Mesendoderm (in vitro differentiated cells): ENCODE data around the gene PRDX3.

Experiments used
- DNase-seq: peaks from one replicate; pipeline ENCODE4 v3.0.0; 2013
- H2AK5ac ChIP-seq: 2 replicates; pipeline ENCODE4 v1.6.1; 2013; ENCODE audit warnings: low read length, inconsistent platforms
- H2BK120ac ChIP-seq: 2 replicates; pipeline ENCODE4 v1.6.1; 2013; ENCODE audit warnings: low read depth, mild to moderate bottlenecking, low read length, moderate library complexity, mixed read lengths
- H2BK15ac ChIP-seq: replicated peaks from 2 replicates; pipeline ENCODE4 v1.6.1; 2013; ENCODE audit warnings: low read depth, mild to moderate bottlenecking, moderate library complexity
- H2BK5ac ChIP-seq: 2 replicates; pipeline ENCODE4 v1.6.1; 2013; ENCODE audit warnings: low read length, inconsistent platforms
- H3K18ac ChIP-seq: 2 replicates; pipeline ENCODE4 v1.6.1; 2013; ENCODE audit warnings: mild to moderate bottlenecking, low read length, mixed read lengths
- H3K23ac ChIP-seq: one replicate; pipeline ENCODE4 v1.6.1; 2013; ENCODE audit warnings: low read length
- H3K27ac ChIP-seq: 2 replicates; pipeline ENCODE4 v1.5.1; 2013; ENCODE audit warnings: low read depth, mild to moderate bottlenecking, inconsistent platforms, low read length, moderate library complexity
- H3K27me3 ChIP-seq: 2 replicates; pipeline ENCODE4 v1.6.1; 2013; ENCODE audit warnings: low read length, control low read depth, mild to moderate bottlenecking, inconsistent platforms; ENCODE audit not compliant: insufficient read depth, poor library complexity
- H3K36me3 ChIP-seq: 2 replicates; pipeline ENCODE4 v1.6.1; 2013; ENCODE audit warnings: low read length, inconsistent platforms; ENCODE audit not compliant: control insufficient read depth, insufficient read depth
- H3K4ac ChIP-seq: one replicate; pipeline ENCODE4 v1.6.1; 2013; ENCODE audit warnings: low read depth, mild to moderate bottlenecking, low read length, moderate library complexity
- H3K4me1 ChIP-seq: 2 replicates; pipeline ENCODE4 v1.6.1; 2013; ENCODE audit warnings: low read depth, low read length, inconsistent platforms; ENCODE audit not compliant: control insufficient read depth
- H3K4me2 ChIP-seq: 2 replicates; pipeline ENCODE4 v1.6.1; 2013; ENCODE audit warnings: low read length
- H3K4me3 ChIP-seq: 2 replicates; pipeline ENCODE4 v1.5.1; 2013; ENCODE audit warnings: mild to moderate bottlenecking, low read length
- H3K56ac ChIP-seq: one replicate; pipeline ENCODE4 v1.6.1; 2013; ENCODE audit warnings: low read length
- H3K79me1 ChIP-seq: 2 replicates; pipeline ENCODE4 v1.6.1; 2013; ENCODE audit warnings: low read length, inconsistent platforms
- H3K79me2 ChIP-seq: 2 replicates; pipeline ENCODE4 v1.6.1; 2013; ENCODE audit warnings: mild to moderate bottlenecking, low read length; ENCODE audit not compliant: control insufficient read depth, insufficient read depth
- H3K9ac ChIP-seq: 2 replicates; pipeline ENCODE4 v1.6.1; 2013; ENCODE audit warnings: low read length, inconsistent platforms
- H4K5ac ChIP-seq: one replicate; pipeline ENCODE4 v1.6.1; 2013; ENCODE audit warnings: low read length
- H4K8ac ChIP-seq: one replicate; pipeline ENCODE4 v1.6.1; 2013; ENCODE audit warnings: low read depth, mild to moderate bottlenecking, control low read depth, low read length, moderate library complexity
- WGBS: extraction: QIAGEN DNeasy Blood & Tissue Kit; methylation state at CpG from one replicate; pipeline ENCODE4 v1.1.7; 2013; ENCODE audit warnings: low lambda C conversion rate, missing lambda C conversion rate; ENCODE audit not compliant: insufficient coverage; ENCODE audit errors: extremely low coverage; 5-methylcytosine and 5-hydroxymethylcytosine counted together

PRDX3 gene

GRCh38 chr10:119131512-119132240 is 46.9 kb downstream of the PRDX3 start:
- DNase-seq: no peak
- Histone ChIP-seq H3K27me3 (no peaks in the 10 kb centered on the region), H3K4me1 (no peaks in the 10 kb centered on the region), H3K79me1 (no peaks in the 10 kb centered on the region), H2BK120ac (no peak overlapping the region), H4K5ac (no peak overlapping the region), H3K9ac (no peak overlapping the region), H3K56ac (no peak overlapping the region), H3K36me3 (peaks cover 8% of the 10 kb centered on the region), H3K27ac (no peak overlapping the region), H3K23ac (no peak overlapping the region), H3K79me2 (no peaks in the 10 kb centered on the region), H3K4me3 (no peak overlapping the region), H4K8ac (no peak overlapping the region), H2BK5ac (no peak overlapping the region), H3K4me2 (no peak overlapping the region), H3K4ac (no peak overlapping the region), H2AK5ac (no peak overlapping the region), H3K18ac (no peak overlapping the region), H2BK15ac (no peak overlapping the region)
- WGBS: no CpG with 5 or more reads among the region's 10 CpGs

- Histone ChIP-seq H3K79me2 (no peaks in the 10 kb centered on the region), H2AK5ac (no peak overlapping the region), H3K4me1 (no peaks in the 10 kb centered on the region), H2BK15ac (no peak overlapping the region), H3K56ac (no peak overlapping the region), H2BK120ac (no peak overlapping the region), H3K4me2 (no peak overlapping the region), H3K36me3 (peaks cover 8% of the 10 kb centered on the region), H4K5ac (no peak overlapping the region), H3K27me3 (no peaks in the 10 kb centered on the region), H3K4ac (no peak overlapping the region), H3K18ac (no peak overlapping the region), H3K79me1 (no peaks in the 10 kb centered on the region), H2BK5ac (no peak overlapping the region), H3K4me3 (no peak overlapping the region), H3K9ac (no peak overlapping the region), H3K23ac (no peak overlapping the region), H4K8ac (no peak overlapping the region), H3K27ac (no peak overlapping the region)
- WGBS: no CpG with 5 or more reads among the region's 4 CpGs
- no peak for DNase-seq
Observed at GRCh38 chr10:119129721-119130120, 48.9 kb downstream of the PRDX3 start.

GRCh38 chr10:119125942-119126341 is 52.7 kb downstream of the PRDX3 start:
- WGBS: no CpG with 5 or more reads among the region's 2 CpGs
- no peak for DNase-seq
- Histone ChIP-seq H3K4me3 (no peak overlapping the region), H3K56ac (no peak overlapping the region), H3K9ac (no peak overlapping the region), H3K27me3 (no peaks in the 10 kb centered on the region), H3K36me3 (peaks cover 2% of the 10 kb centered on the region), H2BK120ac (no peak overlapping the region), H2BK15ac (no peak overlapping the region), H4K5ac (no peak overlapping the region), H3K27ac (no peak overlapping the region), H3K18ac (no peak overlapping the region), H3K23ac (no peak overlapping the region), H3K4ac (no peak overlapping the region), H3K79me2 (no peaks in the 10 kb centered on the region), H3K4me2 (no peak overlapping the region), H2AK5ac (no peak overlapping the region), H2BK5ac (no peak overlapping the region), H3K4me1 (no peaks in the 10 kb centered on the region), H3K79me1 (no peaks in the 10 kb centered on the region), H4K8ac (no peak overlapping the region)

GRCh38 chr10:119120875-119121274 is 57.7 kb downstream of the PRDX3 start:
- WGBS: no CpG with 5 or more reads among the region's 2 CpGs
- no peak overlapping the region for H3K27ac ChIP-seq
- H3K36me3 ChIP-seq: peaks cover 3% of the 10 kb centered on the region

GRCh38 chr10:119120413-119120867 is 58.2 kb downstream of the PRDX3 start:
- Histone ChIP-seq H3K4me1 (no peaks in the 10 kb centered on the region), H3K36me3 (peaks cover 3% of the 10 kb centered on the region)
- no peak for DNase-seq

More at GRCh38 chr10:119120875-119121274, 57.7 kb downstream of the PRDX3 start:
- Histone ChIP-seq H3K27me3 (no peaks in the 10 kb centered on the region), H3K4me2 (no peak overlapping the region), H2BK15ac (no peak overlapping the region), H4K8ac (no peak overlapping the region), H2AK5ac (no peak overlapping the region), H3K23ac (no peak overlapping the region), H3K4me1 (no peaks in the 10 kb centered on the region), H3K4ac (no peak overlapping the region), H2BK5ac (no peak overlapping the region), H3K79me1 (no peaks in the 10 kb centered on the region), H4K5ac (no peak overlapping the region), H3K9ac (no peak overlapping the region), H2BK120ac (no peak overlapping the region), H3K56ac (no peak overlapping the region), H3K79me2 (no peaks in the 10 kb centered on the region), H3K18ac (no peak overlapping the region), H3K4me3 (no peak overlapping the region)
- DNase-seq: no peak

GRCh38 chr10:119119400-119119799 is 59.2 kb downstream of the PRDX3 start:
- no peak overlapping the region for H2BK15ac ChIP-seq
- H3K23ac ChIP-seq: no peak overlapping the region
- H3K4me1 ChIP-seq: no peaks in the 10 kb centered on the region
- no peak overlapping the region for H3K27ac ChIP-seq
- no peaks in the 10 kb centered on the region for H3K79me1 ChIP-seq
- H3K4me3 ChIP-seq: no peak overlapping the region
- no peak overlapping the region for H3K56ac ChIP-seq
- no peak overlapping the region for H2AK5ac ChIP-seq
- H4K8ac ChIP-seq: no peak overlapping the region
- no peak overlapping the region for H2BK120ac ChIP-seq
- DNase-seq: no peak
- H3K27me3 ChIP-seq: no peaks in the 10 kb centered on the region
- H2BK5ac ChIP-seq: no peak overlapping the region
- no peak overlapping the region for H3K4ac ChIP-seq
- H3K9ac ChIP-seq: no peak overlapping the region
- no peak overlapping the region for H3K18ac ChIP-seq
- H3K4me2 ChIP-seq: no peak overlapping the region
- H4K5ac ChIP-seq: no peak overlapping the region
- WGBS: no CpG with 5 or more reads among the region's 1 CpG
- H3K36me3 ChIP-seq: peaks cover 3% of the 10 kb centered on the region
- no peaks in the 10 kb centered on the region for H3K79me2 ChIP-seq

More at GRCh38 chr10:119120413-119120867, 58.2 kb downstream of the PRDX3 start:
- Histone ChIP-seq H3K23ac (no peak overlapping the region), H2BK15ac (no peak overlapping the region), H3K27me3 (no peaks in the 10 kb centered on the region), H3K27ac (no peak overlapping the region), H3K9ac (no peak overlapping the region), H2BK120ac (no peak overlapping the region), H3K4me2 (no peak overlapping the region), H2BK5ac (no peak overlapping the region), H3K18ac (no peak overlapping the region), H4K5ac (no peak overlapping the region), H2AK5ac (no peak overlapping the region), H3K4ac (no peak overlapping the region), H4K8ac (no peak overlapping the region), H3K56ac (no peak overlapping the region), H3K4me3 (no peak overlapping the region), H3K79me1 (no peaks in the 10 kb centered on the region), H3K79me2 (no peaks in the 10 kb centered on the region)
- no CpG with 5 or more reads among the region's 4 CpGs for WGBS
